Stimulated activated CD4-positive, alpha-beta T cell treated with anti-CD3 and anti-CD28 coated beads, Interleukin-1b, Interleukin-23, amount 100 ng/mL, for 48 hours (primary cell): ENCODE results near the gene ADGRG3.
"Not testable (repeated sequence)": the region's sequence is repeated elsewhere in the genome, so short reads cannot be mapped to it uniquely, and the experiment has no call there.

ENCODE experiments used
- DNase-seq: peaks from one replicate; pipeline ENCODE4 v3.0.0-alpha.2; 2020

ADGRG3 gene

GRCh38 chr16:57722210-57722499 lies 54.0 kb downstream of the ADGRG3 start:
- no peak for DNase-seq

GRCh38 chr16:57722651-57723050 lies 54.5 kb downstream of the ADGRG3 start:
- no peak for DNase-seq

- DNase-seq: no peak
These were observed 55.1 kb downstream of the ADGRG3 start for GRCh38 chr16:57723170-57723569.

- no peak for DNase-seq
These were observed 56.4 kb downstream of the ADGRG3 start for GRCh38 chr16:57724531-57724930.

- no peak for DNase-seq
These were observed 57.0 kb downstream of the ADGRG3 start for GRCh38 chr16:57725151-57725550.

- no peak for DNase-seq
These were observed 57.4 kb downstream of the ADGRG3 start for GRCh38 chr16:57725554-57725953.

- no peak for DNase-seq
These were observed 57.9 kb downstream of the ADGRG3 start for GRCh38 chr16:57725976-57726375.

GRCh38 chr16:57726433-57726947 lies 58.4 kb downstream of the ADGRG3 start:
- no peak for DNase-seq

- no peak for DNase-seq
These were observed 59.5 kb downstream of the ADGRG3 start for GRCh38 chr16:57727610-57728009.

- peak; percentile 24 for DNase-seq
These were observed 60.5 kb downstream of the ADGRG3 start for GRCh38 chr16:57728336-57729181.

GRCh38 chr16:57729182-57729484 lies 61.0 kb downstream of the ADGRG3 start:
- no peak for DNase-seq

GRCh38 chr16:57729852-57730251 lies 61.7 kb downstream of the ADGRG3 start:
- not testable (repeated sequence) for DNase-seq

- DNase-seq: no peak
These were observed 62.9 kb downstream of the ADGRG3 start for GRCh38 chr16:57730771-57731730.

- no peak for DNase-seq
These were observed 63.9 kb downstream of the ADGRG3 start for GRCh38 chr16:57732037-57732436.

- no peak for DNase-seq
These were observed 64.6 kb downstream of the ADGRG3 start for GRCh38 chr16:57732714-57733113.

- no peak for DNase-seq
These were observed 66.3 kb downstream of the ADGRG3 start for GRCh38 chr16:57734308-57734924.

GRCh38 chr16:57734925-57735754 lies 67.0 kb downstream of the ADGRG3 start:
- DNase-seq: peak; percentile 98

- no peak for DNase-seq
These were observed 67.8 kb downstream of the ADGRG3 start, which contains the start of gene KATNB1 for GRCh38 chr16:57735755-57736418. Gene KATNB1 (plus strand): TSS chr16:57735770. CDS start chr16:57737244, 1,474 bp downstream.

- DNase-seq: peak; percentile 39
These were observed 68.6 kb downstream of the ADGRG3 start for GRCh38 chr16:57736419-57737351.

- DNase-seq: no peak
These were observed 70.7 kb downstream of the ADGRG3 start for GRCh38 chr16:57738844-57739243.
